BJ (cell line): Measurements from ENCODE around the gene FNDC5. TPM values are rescaled to one million over a fixed set of nuclear protein-coding genes. Genes with fewer than 3 reads are reported as not detected.

Source experiments
- CTCF ChIA-PET: fragments of 350-600 bp; formaldehyde crosslinking; extraction: SDS; loops from one replicate; lab custom pipeline; 2021; ENCODE audit warnings: antibody characterized with exemption, inconsistent platforms; lab: Yijun Ruan, JAX
- POLR2A ChIA-PET: fragments of 300-600 bp; sonication (Branson Sonifier 250); formaldehyde crosslinking; extraction: SDS; loops from one replicate; lab custom pipeline; 2021; ENCODE audit warnings: antibody characterized with exemption; lab: Charles Lee
- DNase-seq: peaks from one replicate; pipeline ENCODE4 v3.0.0-alpha.2; 2011; ENCODE audit warnings: low read depth
- H3K27me3 ChIP-seq: 2 replicates; pipeline ENCODE4 v1.6.0; 2011; ENCODE audit warnings: low read length; ENCODE audit not compliant: control insufficient read depth, insufficient read depth
- H3K36me3 ChIP-seq: 2 replicates; pipeline ENCODE4 v1.5.1; 2011; ENCODE audit warnings: low read length; ENCODE audit not compliant: control insufficient read depth, insufficient read depth
- H3K4me3 ChIP-seq: 2 replicates; pipeline ENCODE4 v1.5.1; 2011; ENCODE audit warnings: low read depth, mild to moderate bottlenecking, control low read depth, low read length
- polyA plus RNA-seq: library from polyadenylated mRNA; depleted of rRNA; stranded (reverse); fragments of >200 nt; gene quantifications from 2 replicates; pipeline ENCODE4 v1.2.3, GENCODE V29; 2011
- TF ChIP-seq, protein P1 (sequence below): IDR thresholded peaks from 2 replicates; pipeline ENCODE4 v1.5.1; 2011; ENCODE audit warnings: low read depth, mild to moderate bottlenecking, control low read depth, inconsistent platforms, low read length, moderate library complexity; ENCODE audit not compliant: insufficient read depth

Gene FNDC5
- polyA plus RNA-seq, 1 experiment: 1.2 TPM

DNA sequence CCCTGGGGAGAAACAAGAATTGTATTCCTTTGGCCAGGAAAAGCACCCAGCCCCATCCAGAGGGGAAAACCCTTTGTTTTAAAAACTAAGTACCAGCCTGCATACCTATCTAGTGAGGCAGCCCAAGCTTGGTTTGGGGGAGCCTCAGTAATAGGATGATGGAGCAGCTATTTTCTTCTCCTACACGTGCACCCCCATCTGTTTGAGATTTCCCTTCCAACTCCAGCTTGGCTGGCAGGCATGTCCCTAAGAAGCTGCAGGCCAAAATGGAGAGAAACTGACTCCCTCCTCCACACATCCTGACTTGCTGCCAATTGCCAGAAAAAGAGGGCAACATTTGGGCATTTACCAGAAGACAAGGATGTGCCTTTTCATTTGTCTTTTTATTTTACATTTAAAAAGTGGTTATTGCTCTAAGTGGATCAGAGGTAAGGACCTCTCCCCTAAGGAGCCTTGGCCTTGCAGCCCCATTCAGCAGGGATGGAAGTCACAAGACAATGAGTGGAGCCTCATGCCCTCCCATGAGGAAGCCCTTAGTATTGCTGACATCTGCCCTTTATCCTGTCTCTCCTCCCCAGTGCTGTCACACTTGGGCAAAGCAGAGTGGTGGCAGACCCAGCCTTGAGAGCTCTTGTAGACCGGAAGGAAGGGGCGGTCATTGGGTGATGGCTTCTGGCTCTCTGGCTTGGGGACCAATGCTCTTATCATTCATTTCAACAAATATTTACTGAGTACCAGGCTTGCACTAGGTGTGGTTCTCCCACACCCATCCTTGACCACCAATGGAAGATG lies 8.6 kb downstream of the FNDC5 start:
- ChIA-PET CTCF (interaction anchor here (0.7 to 4.9 kb wide), 5 partner anchors 10 to 150 kb away, joined by 3 to 33 read pairs (median 4); no protein-coding TSS in a partner anchor), POLR2A (no interaction called here)
- DNase-seq: no peak
- Histone ChIP-seq H3K36me3 (peaks cover 3% of the 10 kb centered on the region), H3K4me3 (no peak overlapping the region), H3K27me3 (no peaks in the 10 kb centered on the region)
- TF ChIP-seq, protein P1, sequence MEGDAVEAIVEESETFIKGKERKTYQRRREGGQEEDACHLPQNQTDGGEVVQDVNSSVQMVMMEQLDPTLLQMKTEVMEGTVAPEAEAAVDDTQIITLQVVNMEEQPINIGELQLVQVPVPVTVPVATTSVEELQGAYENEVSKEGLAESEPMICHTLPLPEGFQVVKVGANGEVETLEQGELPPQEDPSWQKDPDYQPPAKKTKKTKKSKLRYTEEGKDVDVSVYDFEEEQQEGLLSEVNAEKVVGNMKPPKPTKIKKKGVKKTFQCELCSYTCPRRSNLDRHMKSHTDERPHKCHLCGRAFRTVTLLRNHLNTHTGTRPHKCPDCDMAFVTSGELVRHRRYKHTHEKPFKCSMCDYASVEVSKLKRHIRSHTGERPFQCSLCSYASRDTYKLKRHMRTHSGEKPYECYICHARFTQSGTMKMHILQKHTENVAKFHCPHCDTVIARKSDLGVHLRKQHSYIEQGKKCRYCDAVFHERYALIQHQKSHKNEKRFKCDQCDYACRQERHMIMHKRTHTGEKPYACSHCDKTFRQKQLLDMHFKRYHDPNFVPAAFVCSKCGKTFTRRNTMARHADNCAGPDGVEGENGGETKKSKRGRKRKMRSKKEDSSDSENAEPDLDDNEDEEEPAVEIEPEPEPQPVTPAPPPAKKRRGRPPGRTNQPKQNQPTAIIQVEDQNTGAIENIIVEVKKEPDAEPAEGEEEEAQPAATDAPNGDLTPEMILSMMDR: no peak

DNA sequence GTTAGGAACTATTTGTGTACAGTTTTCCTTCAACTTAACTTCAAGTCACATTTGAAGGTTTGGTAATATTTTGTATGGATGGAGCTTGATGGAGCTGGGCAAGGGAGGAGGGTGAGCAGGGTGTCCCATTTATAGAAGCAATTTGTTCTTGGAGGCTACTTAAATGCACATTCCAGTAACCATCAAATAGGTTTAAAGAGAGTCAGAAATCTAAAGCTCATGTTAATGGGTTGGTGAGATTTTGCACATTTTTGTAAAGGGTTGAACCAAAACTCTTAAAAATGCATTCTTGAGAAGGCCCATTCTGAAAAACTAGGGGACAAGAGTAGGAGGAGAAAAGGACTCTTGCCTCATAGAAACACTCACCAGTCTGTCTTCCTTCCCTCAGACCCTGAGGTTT lies 10.1 kb downstream of the FNDC5 start:
- H3K27me3 ChIP-seq: no peaks in the 10 kb centered on the region
- POLR2A ChIA-PET: no interaction called here
- no peak overlapping the region for H3K4me3 ChIP-seq
- no peak for DNase-seq
- TF ChIP-seq, protein P1: no peak
- H3K36me3 ChIP-seq: peaks cover 5% of the 10 kb centered on the region
- CTCF ChIA-PET: interaction anchor here (1.0 to 4.9 kb wide), 2 partner anchors 12 to 226 kb away, joined by 3 to 33 read pairs; no protein-coding TSS in a partner anchor

DNA sequence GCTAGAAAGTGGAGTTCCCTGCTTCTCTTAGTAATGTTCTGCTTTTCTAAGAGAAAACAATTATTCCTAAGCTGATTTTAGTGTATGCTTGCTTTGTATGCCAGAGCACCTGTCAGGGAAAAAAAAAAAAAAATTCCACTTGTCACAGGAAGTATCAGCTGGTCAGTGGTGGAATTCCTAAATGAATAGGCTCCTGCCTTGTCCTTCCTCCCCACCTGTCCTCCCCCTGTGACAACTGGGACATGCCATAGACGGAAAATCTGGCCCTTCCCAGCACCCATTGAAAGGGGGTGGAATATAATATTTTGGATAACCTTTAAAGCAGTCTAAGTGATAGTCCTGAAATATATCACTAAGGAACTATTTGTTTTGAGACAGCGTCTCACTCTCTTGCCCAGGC lies 10.8 kb downstream of the FNDC5 start:
- no peak overlapping the region for H3K4me3 ChIP-seq
- no peaks in the 10 kb centered on the region for H3K27me3 ChIP-seq
- peaks cover 5% of the 10 kb centered on the region for H3K36me3 ChIP-seq
- DNase-seq: no peak
- TF ChIP-seq, protein P1: no peak
- ChIA-PET CTCF (interaction anchor here (1.3 to 4.9 kb wide), 2 partner anchors 13 to 148 kb away, joined by 3 to 33 read pairs; no protein-coding TSS in a partner anchor), POLR2A (no interaction called here)

DNA sequence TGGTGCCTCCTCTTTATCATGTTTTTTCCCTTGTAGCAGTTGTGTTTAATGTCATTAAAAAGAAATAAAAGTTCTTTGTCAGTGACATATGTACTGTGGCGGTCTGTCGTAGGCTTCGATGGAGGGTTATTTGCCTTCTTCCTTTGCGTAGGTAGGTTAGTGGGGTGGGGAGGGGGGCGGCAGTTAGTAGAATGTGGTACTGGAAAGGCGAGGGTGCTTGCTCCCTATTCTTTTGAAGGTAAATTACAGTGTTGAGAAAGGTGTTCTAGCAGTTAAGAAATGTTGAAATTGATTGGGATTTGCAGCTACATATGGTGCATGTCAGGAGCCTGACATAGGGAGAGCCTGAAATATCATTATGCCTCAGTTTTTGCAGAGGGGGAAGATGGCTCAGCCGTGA lies 11.9 kb downstream of the FNDC5 start:
- H3K36me3 ChIP-seq: peaks cover 5% of the 10 kb centered on the region
- TF ChIP-seq, protein P1: no peak
- ChIA-PET CTCF (interaction anchor here (1.1 to 1.3 kb wide), 2 partner anchors 75 to 147 kb away, joined by 3 read pairs; no protein-coding TSS in a partner anchor), POLR2A (no interaction called here)
- no peak for DNase-seq
- H3K27me3 ChIP-seq: no peaks in the 10 kb centered on the region
- H3K4me3 ChIP-seq: no peak overlapping the region

DNA sequence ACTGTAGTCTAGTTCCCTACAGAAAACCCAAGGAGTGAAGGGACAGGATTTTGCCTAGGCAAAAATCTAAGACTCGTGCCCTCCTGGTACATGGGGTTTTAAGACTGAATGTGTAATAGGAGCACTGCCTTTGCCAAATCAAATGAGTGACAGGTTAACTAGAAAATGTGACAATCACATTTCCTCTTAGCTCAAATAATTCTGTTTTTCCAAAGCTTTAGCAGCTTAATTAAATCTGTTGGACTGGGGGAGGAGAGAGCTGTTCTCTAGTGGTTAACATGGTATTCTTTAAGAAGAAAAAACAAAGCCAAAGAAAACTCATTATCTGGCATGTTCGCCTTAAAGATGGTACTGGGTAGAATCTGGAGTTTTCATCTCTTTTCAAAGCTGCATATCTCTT lies 12.6 kb downstream of the FNDC5 start:
- TF ChIP-seq, protein P1: no peak
- DNase-seq: no peak
- Histone ChIP-seq H3K27me3 (no peaks in the 10 kb centered on the region), H3K36me3 (peaks cover 4% of the 10 kb centered on the region), H3K4me3 (no peak overlapping the region)
- ChIA-PET CTCF (interaction anchor here (1.1 kb wide), 1 partner anchor 75 kb away, joined by 3 read pairs; no protein-coding TSS in a partner anchor), POLR2A (no interaction called here)
